ENCODE results near the gene EXOSC6. TPM values are rescaled to one million over a fixed set of nuclear protein-coding genes. Genes with fewer than 3 reads are reported as not detected.
A peak's percentile ranks its signal among the peaks of the same experiment; 100 is the strongest.
"Not testable (repeated sequence)": the region's sequence is repeated elsewhere in the genome, so short reads cannot be mapped to it uniquely, and the experiment has no call there.

Gene EXOSC6
- total RNA-seq, 1 experiment from 2014 or later: 41.6 TPM

- H3K9ac ChIP-seq (ENCODE audit: extremely low read depth, insufficient read length, low read length); DNase-seq; H2AFZ ChIP-seq (ENCODE audit: low read length); H3T11ph ChIP-seq (ENCODE audit: low read length); H3K4me3 Mint-ChIP-seq; H3K79me2 ChIP-seq (ENCODE audit: insufficient read depth, low read length); H4K5ac ChIP-seq (ENCODE audit: insufficient read length, low read depth, low read length); H2BK120ac ChIP-seq (ENCODE audit: low read depth, low read length, poor library complexity, severe bottlenecking); H2BK5ac ChIP-seq (ENCODE audit: insufficient read length, low read length); H3K4me1 ChIP-seq (ENCODE audit: insufficient read depth, low read length); H2BK20ac ChIP-seq (ENCODE audit: low read depth, low read length, poor library complexity, severe bottlenecking); H3K23me2 ChIP-seq (ENCODE audit: insufficient read length, low read depth, low read length, poor library complexity, severe bottlenecking); H4K20me1 ChIP-seq (ENCODE audit: control insufficient read depth, insufficient read depth, insufficient read length); H3K14ac ChIP-seq (ENCODE audit: insufficient read depth, low read length); H3K4ac ChIP-seq (ENCODE audit: low read depth, low read length); H3K56ac ChIP-seq (ENCODE audit: insufficient read length, low read depth, low read length); H2BK15ac ChIP-seq (ENCODE audit: low read depth, low read length); H3K27me3 Mint-ChIP-seq (ENCODE audit: low read depth); H3K9me3 ChIP-seq (ENCODE audit: control insufficient read depth, low read depth, low read length); H2AK5ac ChIP-seq (ENCODE audit: insufficient read length, low read length); H3K4me1 Mint-ChIP-seq; H3K27ac Mint-ChIP-seq; H3K27me3 ChIP-seq (ENCODE audit: insufficient read depth, low read length); H2BK12ac ChIP-seq (ENCODE audit: insufficient read length, low read depth, low read length); H3K18ac ChIP-seq (ENCODE audit: insufficient read length, low read depth, low read length); H3K4me2 ChIP-seq (ENCODE audit: insufficient read depth, insufficient read length, low read length); H4K8ac ChIP-seq (replicated peaks; ENCODE audit: insufficient read length, low read depth, low read length); H3K27ac ChIP-seq (ENCODE audit: insufficient read length, low read depth, low read length); H4K91ac ChIP-seq (ENCODE audit: insufficient read length, low read depth, low read length); H3K23ac ChIP-seq (ENCODE audit: insufficient read length, low read depth, low read length); H3K79me1 ChIP-seq (ENCODE audit: insufficient read depth, low read depth, low read length, poor library complexity, severe bottlenecking); H3K9me3 Mint-ChIP-seq: not testable (repeated sequence)
- no CpG with 5 or more reads among the region's 3 CpGs for WGBS (ENCODE audit: extremely low coverage, insufficient read length, low lambda C conversion rate)
- peaks cover 15 to 54% (median 17%) of the 10 kb centered on the region in 3 experiments; a peak in 5 of 7 replicates for H3K36me3 Mint-ChIP-seq (ENCODE audit: insufficient read depth in 1 of 3, low read depth in 3 of 3)
Measured at GRCh38 chr16:70223971-70224513, 27.7 kb downstream of the EXOSC6 start.

GRCh38 chr16:70223216-70223615, 28.5 kb downstream of the EXOSC6 start:
- not testable (repeated sequence) for H3K14ac ChIP-seq (ENCODE audit: insufficient read depth, low read length); H3K4ac ChIP-seq (ENCODE audit: low read depth, low read length); H3K27me3 Mint-ChIP-seq (ENCODE audit: low read depth)

More at GRCh38 chr16:70223216-70223615, 28.5 kb downstream of the EXOSC6 start:
- not testable (repeated sequence) for H2AK5ac ChIP-seq (ENCODE audit: insufficient read length, low read length); H2AFZ ChIP-seq (ENCODE audit: low read length); H3K18ac ChIP-seq (ENCODE audit: insufficient read length, low read depth, low read length); H3K27ac ChIP-seq (ENCODE audit: insufficient read length, low read depth, low read length); H3K4me2 ChIP-seq (ENCODE audit: insufficient read depth, insufficient read length, low read length); DNase-seq; H3K23ac ChIP-seq (ENCODE audit: insufficient read length, low read depth, low read length); H3K27me3 ChIP-seq (ENCODE audit: insufficient read depth, low read length); H3K79me1 ChIP-seq (ENCODE audit: insufficient read depth, low read depth, low read length, poor library complexity, severe bottlenecking); H3K4me1 ChIP-seq (ENCODE audit: insufficient read depth, low read length); H3K79me2 ChIP-seq (ENCODE audit: insufficient read depth, low read length); H2BK12ac ChIP-seq (ENCODE audit: insufficient read length, low read depth, low read length); H4K5ac ChIP-seq (ENCODE audit: insufficient read length, low read depth, low read length); H3K56ac ChIP-seq (ENCODE audit: insufficient read length, low read depth, low read length); H3K4me3 Mint-ChIP-seq; H3K9me3 Mint-ChIP-seq; H2BK5ac ChIP-seq (ENCODE audit: insufficient read length, low read length); H2BK20ac ChIP-seq (ENCODE audit: low read depth, low read length, poor library complexity, severe bottlenecking); H3T11ph ChIP-seq (ENCODE audit: low read length); H4K8ac ChIP-seq (replicated peaks; ENCODE audit: insufficient read length, low read depth, low read length); H4K20me1 ChIP-seq (ENCODE audit: control insufficient read depth, insufficient read depth, insufficient read length); H2BK120ac ChIP-seq (ENCODE audit: low read depth, low read length, poor library complexity, severe bottlenecking); H2BK15ac ChIP-seq (ENCODE audit: low read depth, low read length); H3K4me1 Mint-ChIP-seq; H4K91ac ChIP-seq (ENCODE audit: insufficient read length, low read depth, low read length); H3K9ac ChIP-seq (ENCODE audit: extremely low read depth, insufficient read length, low read length); H3K9me3 ChIP-seq (ENCODE audit: control insufficient read depth, low read depth, low read length); H3K23me2 ChIP-seq (ENCODE audit: insufficient read length, low read depth, low read length, poor library complexity, severe bottlenecking)
- peaks cover 15 to 54% (median 17%) of the 10 kb centered on the region in 3 experiments; a peak in 5 of 7 replicates for H3K36me3 Mint-ChIP-seq (ENCODE audit: insufficient read depth in 1 of 3, low read depth in 3 of 3)
- H3K27ac Mint-ChIP-seq: 0 out of 7 replicates have a peak overlapping the region, but pooled peaks of 1 of the 3 experiments have one; percentile 42
- WGBS (ENCODE audit: extremely low coverage, insufficient read length, low lambda C conversion rate): no CpG with 5 or more reads among the region's 2 CpGs
